Tibial artery (tissue), 4 donors: ENCODE results near the gene CHST11.

Source experiments
- DNase-seq, 2 donors: peaks; one replicate each; pipeline ENCODE4 v3.0.0-alpha.2; 2019
- H3K27ac ChIP-seq, 2 donors: fragments of 200-600 bp; sonication (generic) in 1 of 2; 1 replicate in 1 of 2; 2 replicates in 1 of 2; pipeline ENCODE4 v1.5.1; 2018 to 2019; ENCODE audit warnings: mild to moderate bottlenecking in 1 of 2
- H3K27me3 ChIP-seq, 2 donors: fragments of 200-600 bp; sonication (generic) in 1 of 2; one replicate each; pipeline versions ENCODE4 v1.5.1 to v1.6.0; 2016 to 2019
- H3K36me3 ChIP-seq, 3 donors: fragments of 200-600 bp; sonication (generic) in 2 of 3; one replicate each; pipeline ENCODE4 v1.5.1; 2016 to 2019; ENCODE audit warnings: mild to moderate bottlenecking in 2 of 3
- H3K4me1 ChIP-seq, 4 donors: fragments of 200-600 bp; sonication (generic) in 2 of 4; 1 replicate in 3 of 4; 2 replicates in 1 of 4; pipeline ENCODE4 v1.5.1; 2016 to 2019
- H3K4me3 ChIP-seq, 2 donors: fragments of 200-600 bp; sonication (generic) in 1 of 2; 1 replicate in 1 of 2; 2 replicates in 1 of 2; pipeline ENCODE4 v1.5.1; 2018 to 2019; ENCODE audit warnings: mild to moderate bottlenecking in 2 of 2
- H3K9me3 ChIP-seq, 3 donors: fragments of 200-600 bp; sonication (generic) in 1 of 3; one replicate each; pipeline ENCODE4 v1.5.1; 2016 to 2019
- CTCF ChIP-seq, 2 experiments: fragments of 200-600 bp in 1 of 2; fragments of 450-650 bp in 1 of 2; IDR thresholded peaks; one replicate each; pipeline ENCODE4 v1.5.1; 2017 to 2019; ENCODE audit warnings: antibody characterized with exemption in 2 of 2, mild to moderate bottlenecking in 1 of 2, moderate library complexity in 1 of 2
- intact Hi-C: fragments of 100-400 bp; cut with DNase I; formaldehyde crosslinking; loops from one replicate; pipeline ENCODE4 v1.15.0; 2023; ENCODE audit warnings: low total_unique reads

CHST11 gene

DNA sequence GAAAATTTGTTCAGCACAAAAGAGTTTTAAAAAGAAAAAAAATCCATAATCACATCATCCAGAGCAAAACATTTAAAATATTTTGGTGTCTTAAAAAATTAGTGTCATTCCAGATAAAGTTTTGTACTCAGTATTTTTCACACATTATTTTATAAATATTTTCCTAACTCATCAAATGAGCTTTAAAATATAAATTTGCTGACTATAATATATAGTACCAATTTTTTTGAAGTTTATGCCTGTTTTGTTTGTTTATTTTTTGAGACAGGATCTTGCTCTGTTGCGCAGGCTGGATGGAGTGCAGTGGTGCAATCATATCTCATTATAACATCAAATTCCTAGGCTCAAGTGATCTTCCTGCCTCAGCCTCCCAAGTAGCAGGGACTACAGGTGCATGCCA, 337.2 kb downstream of the CHST11 start:
- TF ChIP-seq CTCF (IDR thresholded peaks at IDR 0.05) = no peak
- H3K4me1 ChIP-seq = peaks cover 0 to 26% (median 20%) of the 10 kb centered on the region in 4 donors
- intact Hi-C loops = no loop called here
- no peak overlapping the region for H3K4me3 ChIP-seq
- H3K9me3 ChIP-seq = no peaks in the 10 kb centered on the region
- no peak overlapping the region for H3K27ac ChIP-seq
- DNase-seq = no peak
- H3K27me3 ChIP-seq = no peaks in the 10 kb centered on the region
- no peaks in the 10 kb centered on the region for H3K36me3 ChIP-seq

- Histone ChIP-seq H3K4me1 (peaks cover 0 to 26% (median 20%) of the 10 kb centered on the region in 4 donors), H3K4me3 (no peak overlapping the region), H3K27me3 (no peaks in the 10 kb centered on the region), H3K27ac (no peak overlapping the region), H3K36me3 (no peaks in the 10 kb centered on the region), H3K9me3 (no peaks in the 10 kb centered on the region)
- DNase-seq = no peak
- no peak for TF ChIP-seq CTCF (IDR thresholded peaks at IDR 0.05)
- intact Hi-C loops = no loop called here
Measured at GRCh38 chr12:104796475-104796862, 339.7 kb downstream of the CHST11 start.

DNA sequence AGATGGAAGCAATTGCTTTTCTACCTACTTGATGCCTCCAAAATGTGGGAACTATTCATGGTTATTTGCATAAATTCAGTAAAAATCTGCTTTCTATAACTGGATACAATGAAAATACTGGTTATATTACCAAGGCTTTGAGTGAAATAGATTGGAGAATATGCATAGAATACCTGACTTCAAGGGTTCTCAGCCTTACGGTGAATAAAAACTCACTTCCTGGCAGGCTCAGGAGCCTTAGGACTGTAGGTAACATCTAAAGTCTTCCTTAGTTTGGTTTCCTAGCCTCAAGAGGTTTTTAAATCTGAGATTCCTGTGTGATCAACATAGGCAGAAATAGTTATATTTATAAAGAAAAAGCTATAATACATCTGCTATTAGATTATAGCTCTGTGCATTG, 342.7 kb downstream of the CHST11 start:
- Histone ChIP-seq H3K9me3 (no peaks in the 10 kb centered on the region), H3K4me3 (no peak overlapping the region), H3K4me1 (peaks cover 0 to 12% (median 9%) of the 10 kb centered on the region in 4 donors), H3K36me3 (no peaks in the 10 kb centered on the region), H3K27me3 (no peaks in the 10 kb centered on the region), H3K27ac (no peak overlapping the region)
- no peak for TF ChIP-seq CTCF (IDR thresholded peaks at IDR 0.05)
- DNase-seq = no peak
- intact Hi-C loops = no loop called here

DNA sequence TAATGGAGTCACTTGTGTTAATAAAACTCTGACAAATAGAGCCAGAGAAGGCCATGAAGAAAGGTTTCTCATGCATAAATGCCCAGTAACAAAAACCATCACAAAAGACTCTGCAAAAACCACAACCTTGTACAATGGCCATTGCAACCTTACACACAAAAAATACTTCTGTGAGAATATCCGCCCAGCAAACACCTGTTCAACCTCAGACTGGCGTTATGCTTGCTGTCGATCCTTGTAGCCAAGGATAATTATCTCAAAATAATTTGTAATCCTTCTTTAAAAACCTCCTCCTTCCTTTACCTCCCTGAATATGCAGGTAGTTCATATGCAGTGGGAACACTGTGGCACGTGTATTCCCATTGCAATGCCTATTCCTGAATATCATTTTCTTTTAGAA, 344.3 kb downstream of the CHST11 start:
- H3K36me3 ChIP-seq = no peaks in the 10 kb centered on the region
- H3K4me1 ChIP-seq = peaks cover 0 to 6% (median 4%) of the 10 kb centered on the region in 4 donors
- intact Hi-C loops = no loop called here
- H3K9me3 ChIP-seq = no peaks in the 10 kb centered on the region
- H3K27ac ChIP-seq = no peak overlapping the region
- H3K4me3 ChIP-seq = no peak overlapping the region
- TF ChIP-seq CTCF (IDR thresholded peaks at IDR 0.05) = no peak
- no peaks in the 10 kb centered on the region for H3K27me3 ChIP-seq
- no peak for DNase-seq

- no peak overlapping the region for H3K27ac ChIP-seq
- no peaks in the 10 kb centered on the region for H3K9me3 ChIP-seq
- no peaks in the 10 kb centered on the region for H3K27me3 ChIP-seq
- intact Hi-C loops = no loop called here
- no peak for DNase-seq
- TF ChIP-seq CTCF (IDR thresholded peaks at IDR 0.05) = no peak
- peaks cover 0 to 1% (median under 1%) of the 10 kb centered on the region in 4 donors for H3K4me1 ChIP-seq
- H3K36me3 ChIP-seq = no peaks in the 10 kb centered on the region
- H3K4me3 ChIP-seq = no peak overlapping the region
Measured at GRCh38 chr12:104801427-104801826, 344.7 kb downstream of the CHST11 start.

DNA sequence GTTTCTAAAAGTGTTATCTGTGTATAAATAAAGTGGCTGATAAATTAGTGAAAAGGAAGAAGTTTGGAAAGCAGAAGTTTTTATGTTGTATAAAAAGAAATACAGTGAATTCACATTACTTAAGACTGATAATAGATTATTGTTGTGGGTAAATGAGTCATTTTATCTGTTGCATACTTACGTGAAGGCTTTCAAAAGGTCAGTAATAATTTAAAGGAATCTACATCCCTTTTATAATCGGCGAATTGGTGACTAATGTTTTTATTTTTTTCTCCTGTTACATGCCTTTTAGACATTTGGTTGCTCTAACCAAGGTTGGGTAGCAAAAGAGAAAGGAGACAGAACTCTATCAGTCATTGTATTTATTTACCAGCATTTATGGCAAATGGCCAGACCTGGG, 345.5 kb downstream of the CHST11 start:
- no peak overlapping the region for H3K4me3 ChIP-seq
- TF ChIP-seq CTCF (IDR thresholded peaks at IDR 0.05) = no peak
- H3K36me3 ChIP-seq = no peaks in the 10 kb centered on the region
- no peaks in the 10 kb centered on the region for H3K27me3 ChIP-seq
- H3K9me3 ChIP-seq = no peaks in the 10 kb centered on the region
- no peaks in the 10 kb centered on the region for H3K4me1 ChIP-seq
- H3K27ac ChIP-seq = no peak overlapping the region
- no peak for DNase-seq
- intact Hi-C loops = no loop called here
